Measurements from ENCODE around the gene GMCL1. TPM values are rescaled to one million over a fixed set of nuclear protein-coding genes. Genes with fewer than 3 reads are reported as not detected.
A peak's percentile ranks its signal among the peaks of the same experiment; 100 is the strongest.

GMCL1 gene
- total RNA-seq, 1 experiment from 2014 or later = 13.2 TPM

DNA sequence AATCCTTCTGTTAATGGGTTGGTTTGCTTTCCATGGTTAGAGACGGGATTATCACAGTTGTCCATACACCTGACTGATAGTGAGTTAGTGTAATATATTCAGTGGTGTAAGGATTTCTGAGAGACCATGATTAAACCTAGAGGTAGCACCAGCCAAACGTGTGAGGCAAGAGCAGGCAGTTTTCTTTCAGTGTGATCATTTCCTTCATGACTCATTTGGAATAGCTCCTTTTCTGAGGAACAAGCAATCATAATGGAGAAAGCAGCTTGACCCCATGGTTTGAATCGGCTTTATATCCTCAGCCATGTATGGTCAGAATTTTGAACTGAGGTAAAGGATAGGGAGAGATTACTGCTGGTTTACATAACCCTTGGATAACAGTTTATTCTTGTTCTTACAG, 88.4 kb downstream of the GMCL1 start:
- ChIA-PET POLR2A (no interaction called here), CTCF (no interaction called here)
- TF ChIP-seq, protein P1, sequence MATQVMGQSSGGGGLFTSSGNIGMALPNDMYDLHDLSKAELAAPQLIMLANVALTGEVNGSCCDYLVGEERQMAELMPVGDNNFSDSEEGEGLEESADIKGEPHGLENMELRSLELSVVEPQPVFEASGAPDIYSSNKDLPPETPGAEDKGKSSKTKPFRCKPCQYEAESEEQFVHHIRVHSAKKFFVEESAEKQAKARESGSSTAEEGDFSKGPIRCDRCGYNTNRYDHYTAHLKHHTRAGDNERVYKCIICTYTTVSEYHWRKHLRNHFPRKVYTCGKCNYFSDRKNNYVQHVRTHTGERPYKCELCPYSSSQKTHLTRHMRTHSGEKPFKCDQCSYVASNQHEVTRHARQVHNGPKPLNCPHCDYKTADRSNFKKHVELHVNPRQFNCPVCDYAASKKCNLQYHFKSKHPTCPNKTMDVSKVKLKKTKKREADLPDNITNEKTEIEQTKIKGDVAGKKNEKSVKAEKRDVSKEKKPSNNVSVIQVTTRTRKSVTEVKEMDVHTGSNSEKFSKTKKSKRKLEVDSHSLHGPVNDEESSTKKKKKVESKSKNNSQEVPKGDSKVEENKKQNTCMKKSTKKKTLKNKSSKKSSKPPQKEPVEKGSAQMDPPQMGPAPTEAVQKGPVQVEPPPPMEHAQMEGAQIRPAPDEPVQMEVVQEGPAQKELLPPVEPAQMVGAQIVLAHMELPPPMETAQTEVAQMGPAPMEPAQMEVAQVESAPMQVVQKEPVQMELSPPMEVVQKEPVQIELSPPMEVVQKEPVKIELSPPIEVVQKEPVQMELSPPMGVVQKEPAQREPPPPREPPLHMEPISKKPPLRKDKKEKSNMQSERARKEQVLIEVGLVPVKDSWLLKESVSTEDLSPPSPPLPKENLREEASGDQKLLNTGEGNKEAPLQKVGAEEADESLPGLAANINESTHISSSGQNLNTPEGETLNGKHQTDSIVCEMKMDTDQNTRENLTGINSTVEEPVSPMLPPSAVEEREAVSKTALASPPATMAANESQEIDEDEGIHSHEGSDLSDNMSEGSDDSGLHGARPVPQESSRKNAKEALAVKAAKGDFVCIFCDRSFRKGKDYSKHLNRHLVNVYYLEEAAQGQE (IDR thresholded peaks at IDR 0.05; ENCODE audit: insufficient read depth in 1 of 2, low read depth in 2 of 2, low read length in 1 of 2) = no peak
- no peak for TF ChIP-seq TCF7L2 (IDR thresholded peaks at IDR 0.05; ENCODE audit: low read depth, low read length)
- no peak for TF ChIP-seq POLR2AphosphoS5 (IDR thresholded peaks at IDR 0.05; ENCODE audit: low read depth, low read length)
- Histone ChIP-seq H3K4me3 (ENCODE audit: low read depth in 2 of 2, low read length in 2 of 2) (no peak overlapping the region), H3K4me1 (ENCODE audit: control insufficient read depth, insufficient read depth, low read length) (peaks cover 20% of the 10 kb centered on the region), H3K27me3 (ENCODE audit: control insufficient read depth, insufficient read depth, low read length) (no peaks in the 10 kb centered on the region), H3K9me3 (ENCODE audit: control insufficient read depth, insufficient read depth, low read depth, low read length) (no peaks in the 10 kb centered on the region), H3K27ac (ENCODE audit: low read length) (peak overlapping the region; percentile 1), H3K36me3 (ENCODE audit: control insufficient read depth, insufficient read depth, low read length) (peaks cover 5% of the 10 kb centered on the region)
- ATAC-seq = no peak
- peak; percentile 74 for DNase-seq (ENCODE audit: low read depth, low spot score)
- BruUV-seq (replicated peaks) = no TSS peak
- intact Hi-C loops (cut with micrococcal nuclease; ENCODE audit: unreplicated experiment) = no loop called here
- in situ Hi-C loops (cut with HindIII; ENCODE audit: low pct_unique_long_range_greater_than_20kb, low sequenced_read_pairs) = no loop called here

DNA sequence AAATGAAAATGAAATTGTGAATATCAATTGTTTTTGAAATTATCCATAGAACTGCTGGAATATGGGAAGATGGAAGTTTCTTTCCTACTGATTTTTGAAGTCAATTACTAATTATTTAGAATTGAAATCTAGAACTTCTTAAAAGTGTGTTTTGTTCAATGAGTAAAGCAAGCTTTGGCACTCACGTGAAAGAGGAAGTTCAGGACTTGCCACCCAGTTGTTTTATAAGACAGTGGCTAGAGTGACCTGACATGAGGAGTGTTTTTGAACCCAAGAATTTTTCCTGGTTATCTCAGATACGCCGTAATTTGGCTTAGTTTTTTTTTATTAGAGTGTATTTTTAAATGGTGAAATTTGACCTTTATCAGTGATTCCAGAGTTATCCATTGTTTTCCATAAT, 88.9 kb downstream of the GMCL1 start:
- DNase-seq (ENCODE audit: low read depth, low spot score) (no peak), ATAC-seq (no peak)
- ChIA-PET CTCF (no interaction called here), POLR2A (no interaction called here)
- in situ Hi-C loops (cut with HindIII; ENCODE audit: low pct_unique_long_range_greater_than_20kb, low sequenced_read_pairs) (no loop called here), intact Hi-C loops (cut with micrococcal nuclease; ENCODE audit: unreplicated experiment) (no loop called here)
- peak overlapping the region; percentile 1 for H3K27ac ChIP-seq (ENCODE audit: low read length)
- BruUV-seq (replicated peaks) = no TSS peak
- H3K4me1 ChIP-seq (ENCODE audit: control insufficient read depth, insufficient read depth, low read length) = peaks cover 15% of the 10 kb centered on the region
- H3K9me3 ChIP-seq (ENCODE audit: control insufficient read depth, insufficient read depth, low read depth, low read length) = no peaks in the 10 kb centered on the region
- TF ChIP-seq, protein P1 (IDR thresholded peaks at IDR 0.05; ENCODE audit: insufficient read depth in 1 of 2, low read depth in 2 of 2, low read length in 1 of 2) = no peak
- TF ChIP-seq TCF7L2 (IDR thresholded peaks at IDR 0.05; ENCODE audit: low read depth, low read length) (no peak), POLR2AphosphoS5 (IDR thresholded peaks at IDR 0.05; ENCODE audit: low read depth, low read length) (no peak), SIN3A (IDR thresholded peaks at IDR 0.05; ENCODE audit: borderline replicate concordance, insufficient read depth, low read depth, low read length) (no peak)
- TF ChIP-seq, protein P2, sequence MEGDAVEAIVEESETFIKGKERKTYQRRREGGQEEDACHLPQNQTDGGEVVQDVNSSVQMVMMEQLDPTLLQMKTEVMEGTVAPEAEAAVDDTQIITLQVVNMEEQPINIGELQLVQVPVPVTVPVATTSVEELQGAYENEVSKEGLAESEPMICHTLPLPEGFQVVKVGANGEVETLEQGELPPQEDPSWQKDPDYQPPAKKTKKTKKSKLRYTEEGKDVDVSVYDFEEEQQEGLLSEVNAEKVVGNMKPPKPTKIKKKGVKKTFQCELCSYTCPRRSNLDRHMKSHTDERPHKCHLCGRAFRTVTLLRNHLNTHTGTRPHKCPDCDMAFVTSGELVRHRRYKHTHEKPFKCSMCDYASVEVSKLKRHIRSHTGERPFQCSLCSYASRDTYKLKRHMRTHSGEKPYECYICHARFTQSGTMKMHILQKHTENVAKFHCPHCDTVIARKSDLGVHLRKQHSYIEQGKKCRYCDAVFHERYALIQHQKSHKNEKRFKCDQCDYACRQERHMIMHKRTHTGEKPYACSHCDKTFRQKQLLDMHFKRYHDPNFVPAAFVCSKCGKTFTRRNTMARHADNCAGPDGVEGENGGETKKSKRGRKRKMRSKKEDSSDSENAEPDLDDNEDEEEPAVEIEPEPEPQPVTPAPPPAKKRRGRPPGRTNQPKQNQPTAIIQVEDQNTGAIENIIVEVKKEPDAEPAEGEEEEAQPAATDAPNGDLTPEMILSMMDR (IDR thresholded peaks at IDR 0.05) = no peak
- H3K4me3 ChIP-seq (ENCODE audit: low read depth in 2 of 2, low read length in 2 of 2) = no peak overlapping the region
- no peaks in the 10 kb centered on the region for H3K27me3 ChIP-seq (ENCODE audit: control insufficient read depth, insufficient read depth, low read length)
- H3K36me3 ChIP-seq (ENCODE audit: control insufficient read depth, insufficient read depth, low read length) = peaks cover 3% of the 10 kb centered on the region; the same call in 1 of the 2 replicates

Data from Panc1 (cell line).